Astrocyte of the cerebellum (primary cell): ENCODE data around the gene MAN1C1.

Source experiments
- DNase-seq: peaks from one replicate; pipeline ENCODE4 v3.0.0-alpha.2; 2011; ENCODE audit warnings: low read depth
- H3K4me3 ChIP-seq: 2 replicates; pipeline ENCODE4 v1.5.1; 2011; ENCODE audit warnings: mild to moderate bottlenecking, low read depth, low read length, moderate library complexity
- in situ Hi-C: cut with HindIII; loops from 2 replicates; pipeline ENCODE4 v1.10.0; 2017; ENCODE audit warnings: low sequenced_read_pairs
- TF ChIP-seq, protein P1 (sequence below): IDR thresholded peaks from 2 replicates; pipeline ENCODE4 v1.5.1; 2012; ENCODE audit warnings: low read length, low read depth, moderate library complexity, mild to moderate bottlenecking; ENCODE audit errors: missing control alignments

MAN1C1 gene

DNA sequence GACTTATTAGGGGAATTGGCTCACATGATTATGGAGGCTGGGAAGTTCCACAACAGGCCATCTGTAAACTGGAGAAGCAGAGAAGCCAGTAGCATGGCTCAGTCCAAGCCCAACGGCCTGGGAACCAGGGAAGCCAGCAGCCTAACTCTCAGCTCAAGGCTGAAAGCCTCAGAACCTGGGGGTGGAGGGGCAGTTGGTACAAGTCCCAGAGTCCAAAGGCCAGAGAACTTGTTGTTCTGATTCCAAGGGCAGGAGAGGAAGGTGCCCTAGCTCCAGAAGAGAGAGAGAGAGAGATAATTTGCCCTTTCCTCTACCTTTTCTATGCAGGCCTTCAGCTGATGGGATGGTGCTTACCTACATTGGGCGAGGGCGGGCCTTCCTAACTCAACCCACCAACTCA is 55.3 kb downstream of the MAN1C1 start:
- in situ Hi-C loops: no loop called here
- TF ChIP-seq, protein P1, sequence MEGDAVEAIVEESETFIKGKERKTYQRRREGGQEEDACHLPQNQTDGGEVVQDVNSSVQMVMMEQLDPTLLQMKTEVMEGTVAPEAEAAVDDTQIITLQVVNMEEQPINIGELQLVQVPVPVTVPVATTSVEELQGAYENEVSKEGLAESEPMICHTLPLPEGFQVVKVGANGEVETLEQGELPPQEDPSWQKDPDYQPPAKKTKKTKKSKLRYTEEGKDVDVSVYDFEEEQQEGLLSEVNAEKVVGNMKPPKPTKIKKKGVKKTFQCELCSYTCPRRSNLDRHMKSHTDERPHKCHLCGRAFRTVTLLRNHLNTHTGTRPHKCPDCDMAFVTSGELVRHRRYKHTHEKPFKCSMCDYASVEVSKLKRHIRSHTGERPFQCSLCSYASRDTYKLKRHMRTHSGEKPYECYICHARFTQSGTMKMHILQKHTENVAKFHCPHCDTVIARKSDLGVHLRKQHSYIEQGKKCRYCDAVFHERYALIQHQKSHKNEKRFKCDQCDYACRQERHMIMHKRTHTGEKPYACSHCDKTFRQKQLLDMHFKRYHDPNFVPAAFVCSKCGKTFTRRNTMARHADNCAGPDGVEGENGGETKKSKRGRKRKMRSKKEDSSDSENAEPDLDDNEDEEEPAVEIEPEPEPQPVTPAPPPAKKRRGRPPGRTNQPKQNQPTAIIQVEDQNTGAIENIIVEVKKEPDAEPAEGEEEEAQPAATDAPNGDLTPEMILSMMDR: no peak
- no peak for DNase-seq
- H3K4me3 ChIP-seq: no peak overlapping the region

DNA sequence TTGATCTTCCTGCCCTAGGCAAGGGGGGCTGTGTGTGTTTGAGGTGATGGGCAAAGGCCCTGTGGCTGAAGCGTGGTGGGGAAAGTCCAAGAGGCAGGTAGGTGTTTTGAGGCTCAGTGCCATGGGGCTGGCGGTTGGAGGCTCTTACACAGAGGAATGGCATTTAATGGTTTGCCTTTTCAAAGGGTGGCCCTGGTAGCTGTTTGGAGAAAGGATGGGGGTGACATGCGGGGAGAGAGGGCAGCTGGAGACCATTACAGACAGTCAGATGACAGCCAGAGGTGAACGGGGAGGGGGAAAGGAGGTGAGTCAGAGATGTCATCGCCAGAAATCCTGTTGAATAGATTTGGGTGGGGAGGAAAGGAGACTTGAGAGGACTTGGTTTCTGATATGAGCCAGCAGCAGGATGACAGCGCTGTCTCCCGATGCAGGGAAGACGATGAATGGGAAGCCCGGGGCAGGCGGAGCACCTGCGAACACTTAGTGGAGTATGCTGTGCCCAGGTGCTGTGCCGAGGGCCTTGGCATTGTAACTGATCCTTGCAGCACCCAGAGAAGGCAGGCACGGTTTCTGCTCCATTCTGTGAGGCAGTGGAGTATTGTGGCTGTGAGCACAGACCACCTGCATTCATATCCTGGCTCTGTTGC is 56.3 kb downstream of the MAN1C1 start:
- in situ Hi-C loops: no loop called here
- TF ChIP-seq, protein P1: no peak
- H3K4me3 ChIP-seq: no peak overlapping the region
- no peak for DNase-seq

DNA sequence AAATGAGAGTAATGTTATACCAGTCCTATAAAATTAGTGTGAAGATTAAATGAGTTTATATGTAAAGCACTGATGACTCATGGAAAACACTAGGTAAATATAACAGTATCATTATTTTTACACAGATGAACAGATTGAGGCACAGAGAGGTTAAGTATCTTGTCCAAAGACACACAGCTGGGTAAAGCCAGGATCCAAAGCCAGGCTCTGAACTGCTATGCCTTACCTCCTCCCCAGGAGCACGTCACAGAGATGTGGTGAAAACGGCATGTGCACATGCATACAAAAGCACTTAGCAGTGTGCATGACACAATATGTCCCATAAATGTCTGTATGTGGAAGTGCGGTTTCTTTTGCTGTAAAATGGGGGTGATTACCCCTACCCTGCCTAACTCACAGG is 56.9 kb downstream of the MAN1C1 start:
- TF ChIP-seq, protein P1: no peak
- no peak overlapping the region for H3K4me3 ChIP-seq
- in situ Hi-C loops: no loop called here
- no peak for DNase-seq

DNA sequence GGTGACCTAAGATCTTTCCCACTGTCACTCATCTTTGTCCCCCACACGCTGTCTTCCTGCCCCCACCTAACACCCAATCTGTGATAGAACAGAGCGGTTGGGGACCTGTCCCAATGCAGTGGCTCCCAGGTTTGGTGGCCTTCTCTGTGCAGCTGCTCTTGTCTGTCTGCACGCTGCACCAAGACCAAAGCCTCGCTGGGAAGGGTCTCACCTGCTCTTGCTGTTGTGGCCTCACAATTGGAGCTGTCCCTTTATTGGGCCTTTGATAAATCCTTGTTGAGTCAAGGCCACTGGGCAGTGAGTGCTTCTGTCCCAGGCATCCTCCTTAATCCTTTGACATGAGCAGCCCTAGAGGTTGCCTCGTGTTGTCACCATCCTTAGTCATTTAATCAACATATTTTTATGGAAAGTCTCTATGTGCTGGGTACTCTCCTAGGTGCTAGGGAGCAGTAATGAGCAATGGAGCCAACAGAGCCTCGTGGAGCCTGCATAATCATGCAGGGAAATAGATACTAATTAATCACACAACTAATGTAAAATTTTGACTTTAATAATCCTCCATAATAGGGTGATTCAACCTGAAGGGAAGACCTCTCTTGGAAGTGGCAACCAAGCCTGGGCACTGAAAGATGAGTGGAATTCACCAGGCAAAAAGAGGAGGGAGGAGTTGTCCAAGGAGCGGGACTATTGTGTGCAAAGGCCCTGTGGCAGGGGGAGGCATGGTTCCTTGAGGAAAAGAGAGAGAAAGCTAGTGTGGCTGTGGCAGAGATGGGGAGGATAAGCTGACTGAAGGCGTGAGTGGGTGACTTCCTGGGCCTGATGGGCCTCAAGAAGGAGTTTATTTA is 57.6 kb downstream of the MAN1C1 start:
- TF ChIP-seq, protein P1: no peak
- DNase-seq: no peak
- H3K4me3 ChIP-seq: no peak overlapping the region
- in situ Hi-C loops: no loop called here

DNA sequence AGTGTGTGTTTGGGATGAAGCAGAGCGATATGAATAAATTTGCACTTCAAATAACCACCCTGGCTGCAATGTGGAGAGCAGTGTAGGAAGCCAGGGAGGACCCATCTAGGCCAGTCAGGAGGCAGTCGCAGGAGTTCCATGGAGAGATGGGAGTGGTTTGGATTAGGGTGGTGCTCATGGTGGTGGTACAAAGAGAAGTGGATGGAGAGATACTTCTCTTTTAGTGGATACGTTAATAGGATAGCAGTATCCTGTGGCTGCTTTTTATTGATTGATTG is 58.2 kb downstream of the MAN1C1 start:
- in situ Hi-C loops: no loop called here
- TF ChIP-seq, protein P1: no peak
- H3K4me3 ChIP-seq: no peak overlapping the region
- no peak for DNase-seq

DNA sequence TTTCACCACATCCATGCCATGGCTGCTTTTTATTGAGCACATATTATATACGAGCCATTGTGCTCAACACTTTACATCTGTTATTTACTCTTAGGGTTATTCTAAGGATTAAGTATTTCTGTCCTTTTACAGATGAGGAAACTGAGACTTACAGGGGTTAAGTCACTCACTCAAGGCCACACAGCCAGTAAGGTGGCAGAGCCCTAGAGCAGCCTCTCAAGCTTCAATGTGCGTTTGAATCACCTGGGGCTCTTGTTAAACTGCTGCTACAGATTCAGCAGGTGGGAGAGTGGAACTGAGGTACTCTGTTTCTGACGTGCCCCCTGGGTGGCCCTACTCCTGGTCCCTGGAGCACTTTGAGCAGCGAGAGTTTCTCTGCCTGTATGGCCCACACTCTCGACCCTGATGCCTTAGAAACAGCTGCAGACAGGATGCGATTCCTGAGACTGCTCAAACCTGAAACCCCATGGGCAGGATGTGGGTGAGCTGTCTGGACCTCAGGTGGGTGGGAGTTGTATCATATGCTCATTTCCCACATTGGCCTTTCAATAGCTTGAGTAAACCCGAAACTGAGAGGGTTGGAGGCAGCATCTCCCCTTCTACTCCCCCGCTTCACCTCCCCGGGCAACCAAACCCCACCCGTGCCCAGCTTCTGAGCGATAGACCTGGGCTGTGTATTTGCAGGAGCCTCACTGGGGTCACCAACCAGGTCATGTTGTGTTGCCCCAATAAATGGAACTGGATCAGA is 59.3 kb downstream of the MAN1C1 start:
- in situ Hi-C loops: no loop called here
- DNase-seq: no peak
- no peak overlapping the region for H3K4me3 ChIP-seq
- TF ChIP-seq, protein P1: no peak
